ENCODE results near the gene TACR2. TPM values are rescaled to one million over a fixed set of nuclear protein-coding genes. Genes with fewer than 3 reads are reported as not detected.

The TACR2 gene
- total RNA-seq, 1 donor from 2014 or later = not detected

DNA sequence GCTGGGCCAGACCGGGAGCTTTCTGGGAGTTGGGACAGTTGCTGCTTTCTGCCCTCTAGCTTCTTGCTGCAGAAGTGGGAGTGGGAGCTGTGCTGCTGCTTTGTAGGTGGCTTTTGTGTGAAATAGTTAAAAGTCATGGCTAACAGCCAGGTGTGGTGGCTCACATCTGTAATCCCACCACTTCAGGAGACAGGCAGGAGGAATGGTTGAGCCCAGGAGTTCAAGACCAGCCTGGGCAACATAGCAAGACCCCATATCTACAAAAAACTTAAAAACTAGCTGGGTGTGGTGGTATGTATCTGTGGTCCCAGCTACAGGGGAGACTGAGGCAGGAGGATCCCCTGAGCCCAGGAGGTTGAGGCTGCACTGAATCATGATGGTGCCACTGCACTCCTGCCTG lies 13.7 kb downstream of the TACR2 start:
- TF ChIP-seq, protein P1, sequence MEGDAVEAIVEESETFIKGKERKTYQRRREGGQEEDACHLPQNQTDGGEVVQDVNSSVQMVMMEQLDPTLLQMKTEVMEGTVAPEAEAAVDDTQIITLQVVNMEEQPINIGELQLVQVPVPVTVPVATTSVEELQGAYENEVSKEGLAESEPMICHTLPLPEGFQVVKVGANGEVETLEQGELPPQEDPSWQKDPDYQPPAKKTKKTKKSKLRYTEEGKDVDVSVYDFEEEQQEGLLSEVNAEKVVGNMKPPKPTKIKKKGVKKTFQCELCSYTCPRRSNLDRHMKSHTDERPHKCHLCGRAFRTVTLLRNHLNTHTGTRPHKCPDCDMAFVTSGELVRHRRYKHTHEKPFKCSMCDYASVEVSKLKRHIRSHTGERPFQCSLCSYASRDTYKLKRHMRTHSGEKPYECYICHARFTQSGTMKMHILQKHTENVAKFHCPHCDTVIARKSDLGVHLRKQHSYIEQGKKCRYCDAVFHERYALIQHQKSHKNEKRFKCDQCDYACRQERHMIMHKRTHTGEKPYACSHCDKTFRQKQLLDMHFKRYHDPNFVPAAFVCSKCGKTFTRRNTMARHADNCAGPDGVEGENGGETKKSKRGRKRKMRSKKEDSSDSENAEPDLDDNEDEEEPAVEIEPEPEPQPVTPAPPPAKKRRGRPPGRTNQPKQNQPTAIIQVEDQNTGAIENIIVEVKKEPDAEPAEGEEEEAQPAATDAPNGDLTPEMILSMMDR (IDR thresholded peaks at IDR 0.05) = no peak
- Mint-ChIP-seq H3K27me3 (ENCODE audit: unreplicated experiment) (no peaks in the 10 kb centered on the region), H3K36me3 (ENCODE audit: unreplicated experiment) (peaks cover 35% of the 10 kb centered on the region), H3K4me3 (ENCODE audit: unreplicated experiment) (no peak overlapping the region), H3K4me1 (ENCODE audit: unreplicated experiment) (peaks cover 18% of the 10 kb centered on the region), H3K27ac (ENCODE audit: unreplicated experiment) (no peak overlapping the region), H3K9me3 (ENCODE audit: unreplicated experiment) (no peaks in the 10 kb centered on the region)
- no peak for DNase-seq (ENCODE audit: extremely low spot score, unreplicated experiment)

DNA sequence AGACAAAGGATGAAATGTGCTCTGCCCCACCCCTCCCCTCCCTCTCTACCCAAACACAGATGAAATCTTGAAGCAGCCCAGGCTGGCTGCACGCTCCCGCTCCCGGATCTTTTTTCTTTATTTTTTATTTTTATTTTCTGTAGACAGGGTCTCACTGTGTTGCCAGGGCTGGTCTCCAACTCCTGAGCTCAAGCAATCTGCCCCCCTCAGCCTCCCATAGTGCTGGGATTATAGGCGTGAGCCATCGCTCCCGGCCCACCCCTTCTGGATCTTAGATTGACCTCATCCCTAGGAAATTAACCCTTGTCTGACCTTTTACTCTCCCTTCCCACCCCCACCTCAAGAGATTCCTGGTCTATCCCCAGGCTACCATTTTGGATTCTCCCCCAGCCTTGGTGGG lies 14.3 kb downstream of the TACR2 start:
- TF ChIP-seq, protein P1 (IDR thresholded peaks at IDR 0.05) = no peak
- Mint-ChIP-seq H3K4me3 (ENCODE audit: unreplicated experiment) (no peak overlapping the region), H3K27me3 (ENCODE audit: unreplicated experiment) (no peaks in the 10 kb centered on the region), H3K27ac (ENCODE audit: unreplicated experiment) (no peak overlapping the region), H3K36me3 (ENCODE audit: unreplicated experiment) (peaks cover 35% of the 10 kb centered on the region), H3K9me3 (ENCODE audit: unreplicated experiment) (no peaks in the 10 kb centered on the region), H3K4me1 (ENCODE audit: unreplicated experiment) (peaks cover 13% of the 10 kb centered on the region)
- no peak for DNase-seq (ENCODE audit: extremely low spot score, unreplicated experiment)

DNA sequence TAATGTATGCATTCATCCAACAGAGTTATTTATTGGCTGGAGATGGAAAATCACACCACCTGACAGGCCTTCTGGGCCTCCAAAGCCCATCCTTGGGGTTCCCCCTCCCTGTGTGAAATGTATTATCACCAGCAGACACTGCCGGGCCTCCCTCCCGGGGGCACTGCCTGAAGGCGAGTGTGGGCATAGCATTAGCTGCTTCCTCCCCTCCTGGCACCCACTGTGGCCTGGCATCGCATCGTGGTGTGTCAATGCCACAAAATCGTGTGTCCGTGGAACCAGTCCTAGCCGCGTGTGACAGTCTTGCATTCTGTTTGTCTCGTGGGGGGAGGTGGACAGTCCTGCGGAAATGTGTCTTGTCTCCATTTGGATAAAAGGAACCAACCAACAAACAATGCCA lies 15.3 kb downstream of the TACR2 start:
- Mint-ChIP-seq H3K4me1 (ENCODE audit: unreplicated experiment) (peaks cover 7% of the 10 kb centered on the region), H3K9me3 (ENCODE audit: unreplicated experiment) (no peaks in the 10 kb centered on the region), H3K27me3 (ENCODE audit: unreplicated experiment) (no peaks in the 10 kb centered on the region), H3K4me3 (ENCODE audit: unreplicated experiment) (no peak overlapping the region), H3K36me3 (ENCODE audit: unreplicated experiment) (peaks cover 36% of the 10 kb centered on the region), H3K27ac (ENCODE audit: unreplicated experiment) (no peak overlapping the region)
- TF ChIP-seq, protein P1 (IDR thresholded peaks at IDR 0.05) = no peak
- no peak for DNase-seq (ENCODE audit: extremely low spot score, unreplicated experiment)

DNA sequence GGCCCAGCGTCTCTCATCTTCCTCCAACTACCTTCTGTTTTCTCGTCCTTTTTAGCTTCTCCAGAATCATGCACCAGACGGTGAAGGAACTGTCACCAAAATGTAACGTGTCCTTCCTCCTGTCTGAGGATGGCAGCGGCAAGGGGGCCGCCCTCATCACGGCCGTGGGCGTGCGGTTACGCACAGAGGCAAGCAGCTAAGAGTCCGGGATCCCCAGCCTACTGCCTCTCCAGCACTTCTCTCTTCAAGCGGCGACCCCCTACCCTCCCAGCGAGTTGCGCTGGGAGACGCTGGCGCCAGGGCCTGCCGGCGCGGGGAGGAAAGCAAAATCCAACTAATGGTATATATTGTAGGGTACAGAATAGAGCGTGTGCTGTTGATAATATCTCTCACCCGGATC lies 15.8 kb downstream of the TACR2 start:
- Mint-ChIP-seq H3K27me3 (ENCODE audit: unreplicated experiment) (no peaks in the 10 kb centered on the region), H3K27ac (ENCODE audit: unreplicated experiment) (no peak overlapping the region), H3K4me1 (ENCODE audit: unreplicated experiment) (peaks cover 3% of the 10 kb centered on the region), H3K9me3 (ENCODE audit: unreplicated experiment) (no peaks in the 10 kb centered on the region), H3K4me3 (ENCODE audit: unreplicated experiment) (no peak overlapping the region), H3K36me3 (ENCODE audit: unreplicated experiment) (peaks cover 36% of the 10 kb centered on the region)
- TF ChIP-seq, protein P1 (IDR thresholded peaks at IDR 0.05) = no peak
- DNase-seq (ENCODE audit: extremely low spot score, unreplicated experiment) = no peak

DNA sequence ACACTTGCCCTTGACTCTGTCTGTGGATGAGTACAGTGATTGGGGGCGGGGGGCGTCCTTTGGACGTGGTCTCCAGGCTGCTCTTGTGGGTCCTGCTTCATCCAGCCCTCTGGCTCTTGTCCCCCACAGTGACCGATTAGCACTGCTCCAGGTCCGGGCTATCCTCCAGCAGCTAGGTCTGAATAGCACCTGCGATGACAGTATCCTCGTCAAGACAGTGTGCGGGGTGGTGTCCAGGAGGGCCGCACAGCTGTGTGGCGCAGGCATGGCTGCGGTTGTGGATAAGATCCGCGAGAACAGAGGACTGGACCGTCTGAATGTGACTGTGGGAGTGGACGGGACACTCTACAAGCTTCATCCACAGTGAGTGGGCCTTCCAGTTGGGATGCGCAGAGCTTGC lies 18.3 kb downstream of the TACR2 start:
- Mint-ChIP-seq H3K36me3 (ENCODE audit: unreplicated experiment) (peaks cover 33% of the 10 kb centered on the region), H3K27me3 (ENCODE audit: unreplicated experiment) (no peaks in the 10 kb centered on the region), H3K27ac (ENCODE audit: unreplicated experiment) (no peak overlapping the region), H3K9me3 (ENCODE audit: unreplicated experiment) (no peaks in the 10 kb centered on the region), H3K4me3 (ENCODE audit: unreplicated experiment) (no peak overlapping the region), H3K4me1 (ENCODE audit: unreplicated experiment) (peaks cover 1% of the 10 kb centered on the region)
- TF ChIP-seq, protein P1 (IDR thresholded peaks at IDR 0.05) = no peak
- no peak for DNase-seq (ENCODE audit: extremely low spot score, unreplicated experiment)
